Lower leg skin (tissue), 4 donors: ENCODE results near the gene DRC7. TPM values are rescaled to one million over a fixed set of nuclear protein-coding genes. Genes with fewer than 3 reads are reported as not detected.

ENCODE experiments used
- DNase-seq, 2 donors: peaks; one replicate each; pipeline ENCODE4 v3.0.0-alpha.2; 2019; ENCODE audit warnings: low spot score in 2 of 2
- H3K4me3 ChIP-seq: fragments of 200-600 bp; sonication (generic); 2 replicates; pipeline ENCODE4 v1.5.1; 2017; ENCODE audit warnings: mild to moderate bottlenecking, low read depth; ENCODE audit not compliant: poor library complexity, severe bottlenecking
- CTCF ChIP-seq, 3 donors: fragments of 450-650 bp; IDR thresholded peaks; one replicate each; pipeline ENCODE4 v1.5.1; 2016; ENCODE audit warnings: antibody characterized with exemption in 3 of 3, mild to moderate bottlenecking in 3 of 3, moderate library complexity in 2 of 3
- POLR2A ChIP-seq, 2 donors: fragments of 450-650 bp; IDR thresholded peaks; one replicate each; pipeline ENCODE4 v1.6.1; 2016 to 2017; ENCODE audit warnings: antibody characterized with exemption in 2 of 2, mild to moderate bottlenecking in 1 of 2, moderate library complexity in 1 of 2
- WGBS, 2 donors: methylation state at CpG; one replicate each; pipeline ENCODE4 v1.1.5; 2018; 5-methylcytosine and 5-hydroxymethylcytosine counted together
- intact Hi-C: fragments of 100-400 bp; cut with DNase I; formaldehyde crosslinking; loops from one replicate; pipeline ENCODE4 v1.15.0; 2023; ENCODE audit warnings: low total_unique reads
- total RNA-seq, 4 donors: library from RNA; depleted of rRNA; stranded (reverse); fragments of >200 nt; gene quantifications; one replicate each; pipeline ENCODE4 v1.1.0, GENCODE V29; 2016

The DRC7 gene
- total RNA-seq, 4 donors from 2014 or later: not detected

GRCh38 chr16:57755061-57755684 lies 60.6 kb downstream of the DRC7 start:
- no peak overlapping the region for H3K4me3 ChIP-seq
- intact Hi-C loops: loop anchor here (10.0 kb wide), 2 partner anchors 110 to 240 kb away; no protein-coding TSS in a partner anchor
- no peak for DNase-seq
- WGBS, 2 donors: 80 to 82% methylated on average over 14 to 15 of the region's 24 CpGs
- no peak for TF ChIP-seq CTCF (IDR thresholded peaks at IDR 0.05)
- TF ChIP-seq POLR2A (IDR thresholded peaks at IDR 0.05): no peak

- TF ChIP-seq CTCF (IDR thresholded peaks at IDR 0.05) (no peak), POLR2A (IDR thresholded peaks at IDR 0.05) (no peak)
- H3K4me3 ChIP-seq: no peak overlapping the region
- 75 to 80% methylated on average over 17 to 18 of the region's 18 CpGs for WGBS, 2 donors
- DNase-seq: no peak
- intact Hi-C loops: loop anchor here (10.0 kb wide), 2 partner anchors 109 to 239 kb away; no protein-coding TSS in a partner anchor
Measured at GRCh38 chr16:57755726-57756423, 61.3 kb downstream of the DRC7 start.

- 59 to 75% methylated on average over 7 to 9 of the region's 15 CpGs for WGBS, 2 donors
- TF ChIP-seq POLR2A (IDR thresholded peaks at IDR 0.05): no peak
- no peak for TF ChIP-seq CTCF (IDR thresholded peaks at IDR 0.05)
- H3K4me3 ChIP-seq: no peak overlapping the region
- intact Hi-C loops: loop anchor here (10.0 kb wide), 2 partner anchors 108 to 238 kb away; no protein-coding TSS in a partner anchor
- DNase-seq: no peak
Measured at GRCh38 chr16:57756424-57757325, 62.1 kb downstream of the DRC7 start.

- no peak overlapping the region for H3K4me3 ChIP-seq
- DNase-seq: peak; percentile 83 to 98
- intact Hi-C loops: loop anchor here (10.0 kb wide), 2 partner anchors 107 to 237 kb away; no protein-coding TSS in a partner anchor
- TF ChIP-seq POLR2A (IDR thresholded peaks at IDR 0.05) (no peak), CTCF (IDR thresholded peaks at IDR 0.05) (peak in 1 of 3 donors; percentile 83)
- 61 to 62% methylated on average over 6 to 9 of the region's 11 CpGs for WGBS, 2 donors
Measured at GRCh38 chr16:57757326-57757786, 62.8 kb downstream of the DRC7 start.

GRCh38 chr16:57757883-57758282 lies 63.3 kb downstream of the DRC7 start:
- DNase-seq: no peak
- TF ChIP-seq CTCF (IDR thresholded peaks at IDR 0.05) (no peak), POLR2A (IDR thresholded peaks at IDR 0.05) (no peak)
- WGBS, 2 donors: 93% methylated on average over 7 of the region's 7 CpGs
- intact Hi-C loops: loop anchor here (10.0 kb wide), 2 partner anchors 107 to 237 kb away; no protein-coding TSS in a partner anchor
- no peak overlapping the region for H3K4me3 ChIP-seq
